SU-DHL-6 (cell line): Measurements from ENCODE around the gene TMEM267.

Experiments
- H2AFZ ChIP-seq: fragments of 200-600 bp; sonication (generic); 2 replicates; pipeline ENCODE4 v1.6.1; 2014; ENCODE audit warnings: low read depth, mild to moderate bottlenecking, moderate library complexity, mixed read lengths, antibody characterized with exemption, low read length; ENCODE audit not compliant: severe bottlenecking
- H3F3A ChIP-seq: fragments of 200-600 bp; shearing (Covaris generic); 2 replicates; pipeline ENCODE4 v1.6.0; 2016; ENCODE audit warnings: antibody characterized with exemption, mild to moderate bottlenecking; ENCODE audit not compliant: insufficient read depth
- H3K27ac ChIP-seq: fragments of 200-600 bp; sonication (generic); 2 replicates; pipeline ENCODE4 v1.5.1; 2016; ENCODE audit warnings: low read depth, mild to moderate bottlenecking, low read length, moderate library complexity, mixed read lengths
- H3K27me3 ChIP-seq: fragments of 200-600 bp; sonication (generic), shearing (Covaris generic); 2 replicates; pipeline ENCODE4 v1.6.0; 2014; ENCODE audit warnings: mild to moderate bottlenecking, low read length
- H3K36me3 ChIP-seq: fragments of 200-600 bp; sonication (generic); 2 replicates; pipeline ENCODE4 v1.6.1; 2014; ENCODE audit warnings: mild to moderate bottlenecking, low read length, mixed read lengths
- H3K4me2 ChIP-seq: fragments of 300-600, 200-600 bp; shearing (Covaris generic), sonication (generic); 2 replicates; pipeline ENCODE4 v1.6.0; 2014; ENCODE audit warnings: low read length, low read depth, mild to moderate bottlenecking; ENCODE audit not compliant: poor library complexity, severe bottlenecking
- H3K4me3 ChIP-seq: fragments of 200-600 bp; sonication (generic); 2 replicates; pipeline ENCODE4 v1.5.1; 2014; ENCODE audit warnings: antibody characterized with exemption, low read length, mild to moderate bottlenecking, mixed read lengths; ENCODE audit not compliant: insufficient read depth, poor library complexity, severe bottlenecking
- H3K79me2 ChIP-seq: fragments of 200-600 bp; sonication (generic); 2 replicates; pipeline ENCODE4 v1.6.1; 2014; ENCODE audit warnings: mild to moderate bottlenecking, low read length, moderate library complexity; ENCODE audit not compliant: insufficient read depth
- H3K9ac ChIP-seq: fragments of 200-600 bp; sonication (generic); 2 replicates; pipeline ENCODE4 v1.7.0; 2014; ENCODE audit warnings: mild to moderate bottlenecking, low read length
- H3K9me2 ChIP-seq: fragments of 200-600 bp; sonication (generic); replicated peaks from 2 replicates; pipeline ENCODE4 v1.6.1; 2014; ENCODE audit warnings: low read length; ENCODE audit not compliant: insufficient read depth
- H3K9me3 ChIP-seq: fragments of 200-600 bp; sonication (generic); 2 replicates; pipeline ENCODE4 v1.6.1; 2014; ENCODE audit warnings: low read length, mixed read lengths; ENCODE audit not compliant: insufficient read depth
- H4K20me1 ChIP-seq: fragments of 200-600 bp; sonication (generic); 2 replicates; pipeline ENCODE4 v1.6.1; 2014; ENCODE audit warnings: low read depth, mild to moderate bottlenecking, antibody characterized with exemption, low read length, moderate library complexity, mixed read lengths
- CTCF ChIP-seq: fragments of 200-600 bp; sonication (generic); IDR thresholded peaks from one replicate; pipeline ENCODE4 v1.5.1; 2017; ENCODE audit warnings: antibody characterized with exemption, mild to moderate bottlenecking, low read length, moderate library complexity; ENCODE audit not compliant: insufficient read depth, poor library complexity, severe bottlenecking
- EZH2phosphoT487 ChIP-seq: fragments of 200-600 bp; sonication (generic), shearing (Covaris generic); conservative IDR thresholded peaks from 2 replicates; pipeline ENCODE4 v1.6.1; 2018; ENCODE audit warnings: mild to moderate bottlenecking, antibody characterized with exemption, low read length, moderate library complexity, mixed read lengths

The TMEM267 gene

GRCh38 chr5:43421450-43422133 is 62.1 kb downstream of the TMEM267 start:
- Histone ChIP-seq H3K79me2 (no peaks in the 10 kb centered on the region), H2AFZ (no peak overlapping the region), H3K36me3 (no peaks in the 10 kb centered on the region), H3F3A (no peaks in the 10 kb centered on the region), H3K9ac (no peak overlapping the region), H3K4me2 (no peak overlapping the region), H3K4me3 (no peak overlapping the region), H3K27ac (no peak overlapping the region), H3K9me2 (no peaks in the 10 kb centered on the region), H3K27me3 (no peaks in the 10 kb centered on the region), H3K9me3 (no peaks in the 10 kb centered on the region), H4K20me1 (no peaks in the 10 kb centered on the region)
- no peak for TF ChIP-seq EZH2phosphoT487
- no peak for TF ChIP-seq CTCF

GRCh38 chr5:43420241-43420640 is 63.4 kb downstream of the TMEM267 start:
- Histone ChIP-seq H3K36me3 (no peaks in the 10 kb centered on the region), H3K4me3 (no peak overlapping the region), H3K27ac (no peak overlapping the region), H3F3A (no peaks in the 10 kb centered on the region), H3K9me3 (no peaks in the 10 kb centered on the region), H3K9me2 (no peaks in the 10 kb centered on the region), H2AFZ (no peak overlapping the region), H3K27me3 (no peaks in the 10 kb centered on the region), H3K4me2 (no peak overlapping the region), H3K79me2 (no peaks in the 10 kb centered on the region), H4K20me1 (no peaks in the 10 kb centered on the region), H3K9ac (no peak overlapping the region)
- TF ChIP-seq EZH2phosphoT487 (no peak), CTCF (no peak)

GRCh38 chr5:43418561-43418960 is 65.1 kb downstream of the TMEM267 start:
- no peak overlapping the region for H3K9ac ChIP-seq
- H3K79me2 ChIP-seq: no peaks in the 10 kb centered on the region
- no peaks in the 10 kb centered on the region for H3K9me3 ChIP-seq
- no peaks in the 10 kb centered on the region for H3K36me3 ChIP-seq
- H3K9me2 ChIP-seq: no peaks in the 10 kb centered on the region
- H3K4me3 ChIP-seq: no peak overlapping the region
- H3K4me2 ChIP-seq: no peak overlapping the region
- H3F3A ChIP-seq: no peaks in the 10 kb centered on the region
- TF ChIP-seq CTCF (no peak), EZH2phosphoT487 (no peak)
- H2AFZ ChIP-seq: no peak overlapping the region
- H4K20me1 ChIP-seq: no peaks in the 10 kb centered on the region
- H3K27me3 ChIP-seq: no peaks in the 10 kb centered on the region
- no peak overlapping the region for H3K27ac ChIP-seq
